Naive thymus-derived CD8-positive, alpha-beta T cell (primary cell): ENCODE data around the gene MRPS30. TPM values are rescaled to one million over a fixed set of nuclear protein-coding genes. Genes with fewer than 3 reads are reported as not detected.
"Not testable (repeated sequence)": the region's sequence is repeated elsewhere in the genome, so short reads cannot be mapped to it uniquely, and the experiment has no call there.

Experiments
- ATAC-seq, 2 donors: fragments of 150-1000 bp; cut with Tn5 transposase in 1 of 2; sonication (Bioruptor Pico), chemical (Tn5 transposase) in 1 of 2; 1 replicate in 1 of 2; 2 replicates in 1 of 2; pipeline ENCODE4 v1.10.0; 2021; ENCODE audit warnings: mild to moderate bottlenecking in 2 of 2, moderate library complexity in 2 of 2
- POLR2A ChIA-PET: fragments of 350-600 bp; sonication (Branson Sonifier 250); formaldehyde crosslinking; loops from one replicate; lab custom pipeline; 2021; ENCODE audit warnings: antibody characterized with exemption; lab: Charles Lee
- DNase-seq, 10 donors: peaks; one replicate each; pipeline versions ENCODE4 v3.0.0 to v3.0.0-alpha.2; 2020 to 2022
- H3K27ac Mint-ChIP-seq, 10 donors: one replicate each; pipeline ENCODE4 v1.8.0; 2020 to 2022; ENCODE audit warnings: mild to moderate bottlenecking in 10 of 10, mixed read lengths in 10 of 10, moderate library complexity in 4 of 10, inconsistent platforms in 1 of 10
- H3K27me3 Mint-ChIP-seq, 5 donors: one replicate each; pipeline ENCODE4 v1.8.0; 2021 to 2022; ENCODE audit warnings: mixed read lengths in 5 of 5
- H3K36me3 Mint-ChIP-seq, 3 donors: one replicate each; pipeline ENCODE4 v1.8.0; 2020 to 2022; ENCODE audit warnings: mixed read lengths in 3 of 3, mild to moderate bottlenecking in 2 of 3, inconsistent platforms in 1 of 3
- H3K4me1 Mint-ChIP-seq, 4 donors: one replicate each; pipeline ENCODE4 v1.8.0; 2021 to 2022; ENCODE audit warnings: mixed read lengths in 4 of 4
- H3K4me3 Mint-ChIP-seq, 10 donors: one replicate each; pipeline ENCODE4 v1.8.0; 2020 to 2022; ENCODE audit warnings: mild to moderate bottlenecking in 10 of 10, mixed read lengths in 10 of 10, moderate library complexity in 6 of 10, inconsistent platforms in 1 of 10
- H3K9me3 Mint-ChIP-seq, 9 donors: one replicate each; pipeline ENCODE4 v1.8.0; 2020 to 2022; ENCODE audit warnings: mixed read lengths in 9 of 9, mild to moderate bottlenecking in 3 of 9, inconsistent platforms in 1 of 9, moderate library complexity in 1 of 9
- polyA plus RNA-seq, 3 donors: library from polyadenylated mRNA; unstranded; fragments of 300-500 nt; fragmentation: Illumina TruSeq; gene quantifications; one replicate each; pipeline ENCODE4 v1.2.3, GENCODE V29; 2021
- total RNA-seq, 8 experiments: library from RNA in 2 of 8; stranded (reverse) in 2 of 8; gene quantifications; one replicate each; pipeline ENCODE4 v1.2.3 and lab custom pipeline; 2021 to 2026

The MRPS30 gene
- total RNA-seq (10 to 100 TPM; 59.9 to 63.0 TPM), polyA plus RNA-seq (10 to 100 TPM; 60.5 to 72.6 (median 69.1) TPM), total RNA-seq (lab: John Stamatoyannopoulos, UW) (28.0 to 98.6 (median 72.8) reads per million in 6 experiments)

- POLR2A ChIA-PET = no interaction called here
- H3K4me1 Mint-ChIP-seq = peaks cover 2 to 37% (median 29%) of the 10 kb centered on the region in 4 donors
- peaks cover 0 to 1% (median 0%) of the 10 kb centered on the region in 9 donors for H3K9me3 Mint-ChIP-seq
Observed at GRCh38 chr5:44808435-44809214, at the start of gene MRPS30. Gene MRPS30, plus strand, starts transcription at chr5:44808947. Its CDS starts 16 bp downstream, at chr5:44808963.

GRCh38 chr5:44769200-44769876, 39.4 kb upstream of the MRPS30 start:
- no peaks in the 10 kb centered on the region for H3K9me3 Mint-ChIP-seq
- no peak overlapping the region for H3K4me3 Mint-ChIP-seq
- POLR2A ChIA-PET = no interaction called here
- no peak overlapping the region for H3K27ac Mint-ChIP-seq
- no peaks in the 10 kb centered on the region for H3K36me3 Mint-ChIP-seq
- ATAC-seq (no peak), DNase-seq (no peak)
- no peaks in the 10 kb centered on the region for H3K4me1 Mint-ChIP-seq
- peaks cover 10 to 15% (median 10%) of the 10 kb centered on the region in 5 donors for H3K27me3 Mint-ChIP-seq

More at GRCh38 chr5:44808435-44809214, at the start of gene MRPS30:
- Mint-ChIP-seq H3K27ac (peak within 1 kb of the TSS; percentile 95 to 99 (median 98)), H3K27me3 (peaks cover 0 to 5% (median 0%) of the 10 kb centered on the region in 5 donors), H3K4me3 (peak within 1 kb of the TSS; percentile 90 to 98 (median 94)), H3K36me3 (peaks cover 0 to 25% (median 2%) of the 10 kb centered on the region in 3 donors)
- ATAC-seq = peak; percentile 95 to 96
- DNase-seq = peak; percentile 69 to 96 (median 92)

DNA sequence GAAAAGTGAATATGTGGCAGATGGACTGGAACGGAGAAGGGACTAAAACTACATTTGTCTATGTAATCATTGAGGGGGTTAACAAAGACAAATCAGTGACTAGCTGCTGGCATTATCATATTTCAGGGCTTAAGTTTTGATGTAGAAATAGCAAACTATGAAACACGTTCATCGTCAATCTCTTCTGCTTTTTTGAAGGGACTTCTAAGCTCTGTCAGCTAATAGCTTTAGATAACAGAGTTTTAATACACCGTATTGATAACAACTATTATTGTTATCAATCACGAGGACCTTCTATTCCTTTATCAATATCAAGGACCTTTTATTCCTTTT, 38.9 kb upstream of the MRPS30 start:
- DNase-seq (no peak), ATAC-seq (no peak)
- Mint-ChIP-seq H3K27me3 (peaks cover 10 to 15% (median 10%) of the 10 kb centered on the region in 5 donors), H3K27ac (no peak overlapping the region), H3K4me1 (no peaks in the 10 kb centered on the region), H3K9me3 (no peaks in the 10 kb centered on the region), H3K4me3 (no peak overlapping the region), H3K36me3 (no peaks in the 10 kb centered on the region)
- POLR2A ChIA-PET = no interaction called here

DNA sequence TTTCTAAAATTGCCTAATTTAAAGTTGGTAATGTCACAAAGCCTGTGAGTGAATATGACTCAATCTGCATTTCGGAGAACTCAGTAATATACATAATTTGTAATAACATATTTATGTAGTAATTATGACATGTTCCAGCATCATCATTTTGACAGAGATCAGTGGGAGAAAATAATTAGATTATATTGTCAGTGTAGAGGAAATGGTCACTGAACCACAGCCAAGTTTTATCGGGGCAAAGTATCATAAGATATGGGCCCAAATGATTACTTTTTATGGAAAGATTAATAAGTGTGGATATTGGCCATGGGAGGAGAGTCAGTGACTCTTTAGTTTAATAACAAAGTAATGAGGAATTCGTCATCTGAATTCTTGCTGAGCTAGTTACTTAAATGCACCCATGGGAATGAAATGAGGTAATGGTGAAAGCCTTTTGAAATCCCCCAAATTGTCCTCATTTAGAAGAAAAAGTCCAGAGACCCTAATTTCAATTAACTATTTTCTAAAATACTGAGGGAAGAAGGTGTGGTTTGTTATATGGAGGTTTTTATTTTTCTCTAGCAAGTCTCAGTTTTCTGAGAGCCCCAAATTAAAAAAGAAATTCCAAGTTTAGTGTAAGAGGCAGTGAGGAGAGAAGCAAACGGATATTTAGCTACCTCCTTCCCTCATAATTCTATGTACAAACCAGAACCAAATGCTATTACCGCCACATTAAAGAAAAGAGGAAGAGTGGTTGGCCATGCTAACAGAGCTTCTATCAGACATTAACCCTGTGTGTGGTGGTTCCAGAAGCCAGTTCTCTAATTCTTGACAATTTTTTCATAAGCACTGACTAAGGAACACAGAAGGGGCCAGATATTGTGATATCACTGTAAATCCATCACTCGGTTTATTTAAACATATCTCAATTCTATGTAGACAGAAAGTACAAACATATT, 37.7 kb upstream of the MRPS30 start:
- Mint-ChIP-seq H3K27me3 (peaks cover 10 to 15% (median 10%) of the 10 kb centered on the region in 5 donors), H3K36me3 (no peaks in the 10 kb centered on the region), H3K9me3 (no peaks in the 10 kb centered on the region), H3K4me1 (no peaks in the 10 kb centered on the region), H3K4me3 (no peak overlapping the region), H3K27ac (no peak overlapping the region)
- no peak for DNase-seq
- POLR2A ChIA-PET = no interaction called here
- ATAC-seq = no peak

DNA sequence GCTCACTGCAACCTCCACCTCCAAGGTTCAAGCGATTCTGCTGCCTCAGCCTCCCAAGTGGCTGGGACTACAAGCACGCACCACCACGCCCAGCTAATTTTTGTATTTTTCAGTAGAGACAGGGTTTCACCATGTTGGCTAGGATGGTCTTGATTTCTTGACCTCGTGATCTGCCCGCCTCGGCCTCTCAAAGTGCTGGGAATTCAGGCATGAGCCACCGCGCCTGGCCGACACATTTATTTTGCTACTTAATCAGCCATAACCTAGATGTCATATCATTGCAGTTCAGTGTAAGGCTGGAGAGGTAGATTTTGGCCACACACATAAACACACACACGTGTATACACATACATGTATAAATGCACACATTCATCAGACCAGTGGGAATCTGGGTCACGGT, 36.4 kb upstream of the MRPS30 start:
- H3K27me3 Mint-ChIP-seq = peaks cover 8 to 13% (median 10%) of the 10 kb centered on the region in 5 donors
- H3K36me3 Mint-ChIP-seq, H3K4me3 Mint-ChIP-seq, ATAC-seq, POLR2A ChIA-PET, DNase-seq, H3K27ac Mint-ChIP-seq, H3K9me3 Mint-ChIP-seq, H3K4me1 Mint-ChIP-seq: not testable (repeated sequence)

- peak in 3 of 10 donors; percentile 13 to 31 (median 26) for DNase-seq
- ATAC-seq = no peak
Observed at GRCh38 chr5:44774279-44774880, 34.4 kb upstream of the MRPS30 start.

DNA sequence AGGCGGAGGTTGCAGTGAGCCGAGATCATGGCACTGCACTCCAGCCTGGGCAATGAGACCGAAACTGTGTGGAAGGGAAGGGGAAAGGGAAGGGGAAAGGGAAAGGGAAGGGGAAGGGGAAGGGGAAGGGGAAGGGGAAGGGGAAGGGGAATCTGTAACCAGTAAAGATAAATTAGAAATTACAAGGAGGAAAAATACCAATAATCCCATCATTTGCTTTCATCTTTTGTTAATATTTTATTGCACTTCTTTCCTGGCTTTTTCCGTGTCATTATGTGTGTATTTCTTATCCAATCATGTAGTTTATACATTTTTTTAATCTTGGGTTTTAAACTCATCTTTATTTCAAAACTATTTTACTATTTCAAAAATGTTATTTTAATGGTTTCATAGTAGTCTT, 29.6 kb upstream of the MRPS30 start:
- ATAC-seq = no peak
- POLR2A ChIA-PET = no interaction called here

More at GRCh38 chr5:44774279-44774880, 34.4 kb upstream of the MRPS30 start:
- no peak overlapping the region for H3K4me3 Mint-ChIP-seq
- peaks cover 7 to 10% (median 8%) of the 10 kb centered on the region in 5 donors for H3K27me3 Mint-ChIP-seq
- no peaks in the 10 kb centered on the region for H3K4me1 Mint-ChIP-seq
- POLR2A ChIA-PET = no interaction called here
- H3K9me3 Mint-ChIP-seq = no peaks in the 10 kb centered on the region
- H3K36me3 Mint-ChIP-seq = no peaks in the 10 kb centered on the region
- no peak overlapping the region for H3K27ac Mint-ChIP-seq

DNA sequence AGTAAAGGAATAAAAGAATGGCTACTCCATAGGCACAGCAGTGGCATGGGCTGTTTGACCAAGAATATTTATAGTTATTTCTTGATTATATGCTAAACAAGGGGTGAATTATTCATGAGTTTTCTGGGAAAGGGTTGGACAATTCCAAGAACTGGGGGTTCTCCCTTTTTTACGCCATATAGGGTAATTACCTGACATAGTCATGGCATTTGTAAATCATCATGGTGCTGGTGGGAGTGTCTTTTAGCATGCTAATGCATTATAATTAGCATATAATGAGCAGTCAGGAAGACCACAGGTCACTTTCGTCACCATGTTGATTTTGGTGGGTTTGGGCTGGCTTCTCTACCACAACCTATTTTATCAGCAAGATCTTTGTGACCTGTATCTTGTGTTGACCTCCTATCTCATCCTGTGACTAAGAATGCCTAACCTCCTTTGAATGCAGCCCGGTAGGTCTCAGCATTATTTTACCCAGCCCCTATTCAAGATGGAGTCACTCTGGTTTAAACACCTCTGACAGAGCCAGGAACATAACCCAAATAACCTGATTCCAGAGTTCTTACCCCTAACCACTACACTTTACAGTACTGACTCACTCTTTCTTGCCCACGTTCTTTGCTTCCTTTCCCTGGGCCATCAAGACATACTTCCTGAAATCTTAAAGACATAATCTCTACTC, 25.0 kb upstream of the MRPS30 start:
- Mint-ChIP-seq H3K4me1 (no peaks in the 10 kb centered on the region), H3K9me3 (peaks cover 0 to 39% (median 6%) of the 10 kb centered on the region in 9 donors), H3K27ac (no peak overlapping the region), H3K36me3 (peaks cover 0 to 12% (median 5%) of the 10 kb centered on the region in 3 donors), H3K4me3 (no peak overlapping the region), H3K27me3 (peaks cover 0 to 4% (median 3%) of the 10 kb centered on the region in 5 donors)
- ATAC-seq (no peak), DNase-seq (no peak)
- POLR2A ChIA-PET = no interaction called here

More for the DNA sequence above, 29.6 kb upstream of the MRPS30 start:
- DNase-seq = no peak
- Mint-ChIP-seq H3K9me3 (no peaks in the 10 kb centered on the region), H3K27me3 (peaks cover 0 to 3% (median 0%) of the 10 kb centered on the region in 5 donors), H3K4me1 (no peaks in the 10 kb centered on the region), H3K36me3 (no peaks in the 10 kb centered on the region), H3K4me3 (no peak overlapping the region), H3K27ac (no peak overlapping the region)

DNA sequence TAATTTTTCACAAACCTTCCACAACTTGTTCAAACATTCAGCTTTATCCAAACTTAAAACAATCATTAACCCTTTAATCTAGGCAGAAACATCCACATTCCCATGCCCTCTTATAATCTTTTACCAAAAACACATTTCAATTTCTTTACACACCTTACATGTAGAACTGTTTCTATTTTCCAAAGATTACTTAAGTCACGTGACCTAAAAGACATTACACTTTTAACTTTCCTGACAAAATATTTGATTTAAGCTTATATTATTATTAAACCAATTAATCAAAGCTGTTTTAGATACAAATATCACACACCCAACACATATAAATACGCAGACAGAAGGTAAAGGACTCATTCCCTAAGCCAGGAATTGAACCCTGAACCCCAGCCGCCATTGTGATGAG, 21.0 kb upstream of the MRPS30 start:
- DNase-seq = no peak
- POLR2A ChIA-PET = no interaction called here
- peaks cover 3 to 18% (median 14%) of the 10 kb centered on the region in 3 donors for H3K36me3 Mint-ChIP-seq
- no peak overlapping the region for H3K4me3 Mint-ChIP-seq
- H3K4me1 Mint-ChIP-seq = no peaks in the 10 kb centered on the region
- H3K27ac Mint-ChIP-seq = no peak overlapping the region
- peaks cover 0 to 7% (median 0%) of the 10 kb centered on the region in 5 donors for H3K27me3 Mint-ChIP-seq
- ATAC-seq = no peak
- peaks cover 0 to 62% (median 11%) of the 10 kb centered on the region in 9 donors for H3K9me3 Mint-ChIP-seq

- ATAC-seq, H3K27me3 Mint-ChIP-seq, H3K27ac Mint-ChIP-seq, H3K4me1 Mint-ChIP-seq, H3K4me3 Mint-ChIP-seq, POLR2A ChIA-PET, DNase-seq: not testable (repeated sequence)
- H3K9me3 Mint-ChIP-seq = peaks cover 6 to 80% (median 23%) of the 10 kb centered on the region in 9 donors
- peaks cover 3 to 35% (median 26%) of the 10 kb centered on the region in 3 donors for H3K36me3 Mint-ChIP-seq
Observed at GRCh38 chr5:44789372-44789995, 19.3 kb upstream of the MRPS30 start.

DNA sequence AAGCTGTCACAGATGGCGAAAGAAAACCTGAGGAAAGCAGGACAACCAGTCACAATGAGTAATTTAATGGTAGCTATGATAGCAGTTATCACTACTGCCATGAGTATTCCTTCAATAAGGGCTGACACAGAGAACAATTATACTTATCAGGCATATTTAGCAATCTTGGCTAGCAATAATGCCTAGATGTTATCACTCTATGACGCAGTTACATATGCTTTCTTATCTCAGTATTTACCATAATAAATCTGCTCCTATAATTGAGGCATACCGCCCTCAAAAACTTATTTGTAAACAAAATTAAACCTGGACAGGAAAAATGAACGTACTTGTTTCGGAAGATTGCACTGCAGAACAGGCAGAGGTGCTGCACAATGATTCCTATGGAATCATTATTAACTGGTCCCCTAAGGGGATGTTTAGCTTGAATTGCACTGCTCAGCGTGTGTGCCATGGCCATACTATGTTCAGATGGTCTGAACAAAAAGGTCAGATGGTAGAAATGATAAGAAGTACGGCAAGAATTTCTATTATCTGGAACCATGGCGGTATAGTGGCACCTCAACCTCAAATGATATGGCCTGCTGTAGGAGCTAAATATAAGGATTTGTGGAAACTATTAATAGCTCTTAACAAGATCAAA, 16.6 kb upstream of the MRPS30 start:
- H3K27me3 Mint-ChIP-seq, H3K4me1 Mint-ChIP-seq, DNase-seq, POLR2A ChIA-PET, H3K4me3 Mint-ChIP-seq, ATAC-seq, H3K27ac Mint-ChIP-seq: not testable (repeated sequence)
- Mint-ChIP-seq H3K9me3 (peaks cover 8 to 80% (median 28%) of the 10 kb centered on the region in 9 donors), H3K36me3 (peaks cover 3 to 37% (median 28%) of the 10 kb centered on the region in 3 donors)
